ENCODE data around the gene TOP2B. TPM values are rescaled to one million over a fixed set of nuclear protein-coding genes. Genes with fewer than 3 reads are reported as not detected.

Gene TOP2B
- total RNA-seq, 1 experiment from 2014 or later = 106 TPM

DNA sequence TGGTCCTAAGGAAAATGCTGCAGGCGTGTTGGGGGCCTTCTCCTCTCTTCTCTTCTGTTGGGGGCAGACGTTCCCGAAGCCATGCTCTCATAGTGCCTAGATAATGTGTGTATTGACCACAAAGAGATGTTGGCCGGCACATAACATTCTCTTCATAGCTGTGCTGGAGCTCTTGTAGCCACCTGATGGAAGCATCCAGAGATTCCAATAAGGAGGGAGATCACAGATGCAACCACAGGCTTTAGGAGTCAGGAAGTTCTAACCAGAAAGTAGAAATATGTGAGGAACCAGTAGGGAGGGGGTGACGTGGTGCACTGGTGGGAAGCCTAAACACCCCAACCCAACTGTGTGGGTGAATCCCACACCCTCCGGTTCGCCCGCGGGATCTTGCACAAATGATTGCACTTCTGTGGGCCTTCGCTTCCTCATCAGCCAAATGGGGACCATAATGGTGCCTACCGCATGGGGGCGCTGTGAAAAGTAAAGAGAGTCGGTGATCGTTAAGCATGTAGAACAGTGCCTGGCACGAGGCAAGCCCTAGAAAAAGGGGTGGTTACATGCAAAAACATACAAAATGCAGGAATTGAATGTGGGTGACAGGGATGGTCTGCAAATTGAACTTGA lies 87.8 kb downstream of the TOP2B start:
- Histone ChIP-seq H3K79me2 (ENCODE audit: low read depth) (no peaks in the 10 kb centered on the region), H3K9me2 (ENCODE audit: insufficient read depth) (no peaks in the 10 kb centered on the region), H3K4me1 (replicated peaks; ENCODE audit: insufficient read depth) (peaks cover 11% of the 10 kb centered on the region), H3K27me3 (ENCODE audit: insufficient read depth, low read depth) (no peaks in the 10 kb centered on the region), H3K4me2 (no peak overlapping the region), H4K20me1 (ENCODE audit: insufficient read depth) (no peaks in the 10 kb centered on the region), H3F3A (ENCODE audit: insufficient read depth, low read depth) (peaks cover 2% of the 10 kb centered on the region), H3K4me3 (no peak overlapping the region), H3K36me3 (ENCODE audit: low read depth) (no peaks in the 10 kb centered on the region), H3K27ac (no peak overlapping the region), H2AFZ (no peak overlapping the region), H3K9me3 (ENCODE audit: insufficient read depth, low read depth) (no peaks in the 10 kb centered on the region)
- TF ChIP-seq EZH2 (IDR thresholded peaks at IDR 0.05; ENCODE audit: low read depth) = no peak
- TF ChIP-seq, protein P1, sequence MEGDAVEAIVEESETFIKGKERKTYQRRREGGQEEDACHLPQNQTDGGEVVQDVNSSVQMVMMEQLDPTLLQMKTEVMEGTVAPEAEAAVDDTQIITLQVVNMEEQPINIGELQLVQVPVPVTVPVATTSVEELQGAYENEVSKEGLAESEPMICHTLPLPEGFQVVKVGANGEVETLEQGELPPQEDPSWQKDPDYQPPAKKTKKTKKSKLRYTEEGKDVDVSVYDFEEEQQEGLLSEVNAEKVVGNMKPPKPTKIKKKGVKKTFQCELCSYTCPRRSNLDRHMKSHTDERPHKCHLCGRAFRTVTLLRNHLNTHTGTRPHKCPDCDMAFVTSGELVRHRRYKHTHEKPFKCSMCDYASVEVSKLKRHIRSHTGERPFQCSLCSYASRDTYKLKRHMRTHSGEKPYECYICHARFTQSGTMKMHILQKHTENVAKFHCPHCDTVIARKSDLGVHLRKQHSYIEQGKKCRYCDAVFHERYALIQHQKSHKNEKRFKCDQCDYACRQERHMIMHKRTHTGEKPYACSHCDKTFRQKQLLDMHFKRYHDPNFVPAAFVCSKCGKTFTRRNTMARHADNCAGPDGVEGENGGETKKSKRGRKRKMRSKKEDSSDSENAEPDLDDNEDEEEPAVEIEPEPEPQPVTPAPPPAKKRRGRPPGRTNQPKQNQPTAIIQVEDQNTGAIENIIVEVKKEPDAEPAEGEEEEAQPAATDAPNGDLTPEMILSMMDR (conservative IDR thresholded peaks at IDR 0.05) = no peak
- no peak for DNase-seq
- BruUV-seq (replicated peaks) = no TSS peak
- ChIA-PET POLR2A (ENCODE audit: unreplicated experiment) (no interaction called here), CTCF (interaction anchor here (0.7 kb wide), 1 partner anchor 9 kb away, joined by 3 read pairs; no protein-coding TSS in a partner anchor)
- intact Hi-C loops (cut with micrococcal nuclease; ENCODE audit: unreplicated experiment) = no loop called here

DNA sequence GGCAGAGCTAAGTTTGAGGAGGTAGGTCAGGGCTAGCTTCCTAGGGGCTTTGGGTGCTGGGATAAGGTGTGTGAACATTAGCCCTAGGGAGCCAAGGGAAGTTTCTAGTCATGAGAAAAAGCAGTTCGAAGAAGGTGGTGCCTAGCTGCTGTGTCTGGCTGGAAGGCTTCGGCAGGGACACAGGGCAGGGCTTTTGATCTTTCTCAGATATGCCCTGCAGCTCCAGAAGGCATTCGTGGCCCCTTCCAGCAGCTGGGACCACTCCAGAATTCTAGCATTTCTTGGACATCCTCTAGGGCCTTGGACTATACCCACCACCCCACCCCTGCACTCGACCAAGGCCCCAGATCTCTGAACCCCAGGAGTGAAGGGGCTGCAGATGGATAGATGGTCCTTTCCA lies 88.6 kb downstream of the TOP2B start:
- H3K9me3 ChIP-seq (ENCODE audit: insufficient read depth, low read depth) = no peaks in the 10 kb centered on the region
- ChIA-PET CTCF (no interaction called here), POLR2A (ENCODE audit: unreplicated experiment) (interaction anchor here (0.7 kb wide), 1 partner anchor 74 kb away, joined by 4 read pairs; no protein-coding TSS in a partner anchor)
- H3K27ac ChIP-seq = no peak overlapping the region
- no peaks in the 10 kb centered on the region for H3K36me3 ChIP-seq (ENCODE audit: low read depth)
- H3K4me3 ChIP-seq = no peak overlapping the region
- intact Hi-C loops (cut with micrococcal nuclease; ENCODE audit: unreplicated experiment) = no loop called here
- no peaks in the 10 kb centered on the region for H3F3A ChIP-seq (ENCODE audit: insufficient read depth, low read depth)
- H3K79me2 ChIP-seq (ENCODE audit: low read depth) = no peaks in the 10 kb centered on the region
- no peak for DNase-seq
- H2AFZ ChIP-seq = no peak overlapping the region
- no peaks in the 10 kb centered on the region for H3K9me2 ChIP-seq (ENCODE audit: insufficient read depth)
- BruUV-seq (replicated peaks) = no TSS peak
- no peaks in the 10 kb centered on the region for H4K20me1 ChIP-seq (ENCODE audit: insufficient read depth)
- peaks cover 3% of the 10 kb centered on the region for H3K4me1 ChIP-seq (replicated peaks; ENCODE audit: insufficient read depth)
- no peaks in the 10 kb centered on the region for H3K27me3 ChIP-seq (ENCODE audit: insufficient read depth, low read depth)
- H3K4me2 ChIP-seq = no peak overlapping the region
- TF ChIP-seq, protein P1 (conservative IDR thresholded peaks at IDR 0.05) = no peak
- no peak for TF ChIP-seq EZH2 (IDR thresholded peaks at IDR 0.05; ENCODE audit: low read depth)

DNA sequence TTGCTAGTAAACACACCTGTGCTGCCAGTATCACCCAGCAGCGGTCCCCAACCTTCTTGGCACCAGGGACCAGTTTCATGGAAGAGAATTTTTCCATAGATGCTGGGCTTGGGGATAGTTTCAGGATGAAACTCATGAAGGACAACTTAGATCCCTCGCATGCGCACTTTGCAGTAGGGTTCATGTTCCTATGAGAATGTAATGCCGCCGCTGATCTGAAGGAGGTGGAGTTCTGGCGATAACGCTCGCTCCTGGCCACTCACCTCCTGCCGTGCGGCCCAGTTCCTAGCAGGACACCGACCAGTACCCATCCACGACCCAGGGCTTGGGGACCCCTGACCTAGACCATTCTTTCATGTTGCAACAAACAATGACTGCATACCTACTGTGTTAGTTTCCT lies 89.7 kb downstream of the TOP2B start:
- H3K4me3 ChIP-seq = no peak overlapping the region
- H3K36me3 ChIP-seq (ENCODE audit: low read depth) = no peaks in the 10 kb centered on the region
- no peak for TF ChIP-seq EZH2 (IDR thresholded peaks at IDR 0.05; ENCODE audit: low read depth)
- TF ChIP-seq, protein P1 (conservative IDR thresholded peaks at IDR 0.05) = no peak
- POLR2A ChIA-PET (ENCODE audit: unreplicated experiment) = no interaction called here
- H2AFZ ChIP-seq = no peak overlapping the region
- no peaks in the 10 kb centered on the region for H3K79me2 ChIP-seq (ENCODE audit: low read depth)
- H3K27ac ChIP-seq = no peak overlapping the region
- CTCF ChIA-PET = no interaction called here
- no peaks in the 10 kb centered on the region for H3K27me3 ChIP-seq (ENCODE audit: insufficient read depth, low read depth)
- no peaks in the 10 kb centered on the region for H3K9me2 ChIP-seq (ENCODE audit: insufficient read depth)
- intact Hi-C loops (cut with micrococcal nuclease; ENCODE audit: unreplicated experiment) = no loop called here
- H3K4me1 ChIP-seq (replicated peaks; ENCODE audit: insufficient read depth) = no peaks in the 10 kb centered on the region
- no peaks in the 10 kb centered on the region for H3F3A ChIP-seq (ENCODE audit: insufficient read depth, low read depth)
- H3K9me3 ChIP-seq (ENCODE audit: insufficient read depth, low read depth) = no peaks in the 10 kb centered on the region
- H4K20me1 ChIP-seq (ENCODE audit: insufficient read depth) = no peaks in the 10 kb centered on the region
- no peak overlapping the region for H3K4me2 ChIP-seq
- no peak for DNase-seq
- no TSS peak for BruUV-seq (replicated peaks)
